ENCODE results near the gene PRH2. TPM values are rescaled to one million over a fixed set of nuclear protein-coding genes. Genes with fewer than 3 reads are reported as not detected.

Gene PRH2
- total RNA-seq, 2 donors from 2014 or later = not detected

- no peaks in the 10 kb centered on the region for H3K27me3 ChIP-seq (replicated peaks; ENCODE audit: insufficient read depth)
- H3K36me3 ChIP-seq = no peaks in the 10 kb centered on the region
- no peaks in the 10 kb centered on the region for H3K9me3 ChIP-seq
- DNase-seq (ENCODE audit: low spot score) (no peak), ATAC-seq (ENCODE audit: insufficient number of reproducible peaks, low FRiP score, low read depth) (no peak)
- H3K4me3 ChIP-seq = no peak overlapping the region
- TF ChIP-seq CTCF (IDR thresholded peaks at IDR 0.05) = no peak
- no peaks in the 10 kb centered on the region for H3K4me1 ChIP-seq (ENCODE audit: control insufficient read depth in 1 of 2, low read depth in 2 of 2)
- no peak overlapping the region for H3K27ac ChIP-seq
Observed at GRCh38 chr12:10910380-10910779, 18.7 kb upstream of the PRH2 start.

- DNase-seq (ENCODE audit: low spot score) = no peak
- no peaks in the 10 kb centered on the region for H3K4me1 ChIP-seq (ENCODE audit: control insufficient read depth in 1 of 2, low read depth in 2 of 2)
- H3K9me3 ChIP-seq = no peaks in the 10 kb centered on the region
- no peak overlapping the region for H3K4me3 ChIP-seq
- no peaks in the 10 kb centered on the region for H3K36me3 ChIP-seq
- TF ChIP-seq CTCF (IDR thresholded peaks at IDR 0.05) = no peak
- H3K27ac ChIP-seq = no peak overlapping the region
- ATAC-seq (ENCODE audit: insufficient number of reproducible peaks, low FRiP score, low read depth) = no peak
- no peaks in the 10 kb centered on the region for H3K27me3 ChIP-seq (replicated peaks; ENCODE audit: insufficient read depth)
Observed at GRCh38 chr12:10919809-10920208, 9.2 kb upstream of the PRH2 start.

- H3K36me3 ChIP-seq = no peaks in the 10 kb centered on the region
- H3K27ac ChIP-seq = no peak overlapping the region
- no peak for DNase-seq (ENCODE audit: low spot score)
- no peaks in the 10 kb centered on the region for H3K27me3 ChIP-seq (replicated peaks; ENCODE audit: insufficient read depth)
- no peaks in the 10 kb centered on the region for H3K4me1 ChIP-seq (ENCODE audit: control insufficient read depth in 1 of 2, low read depth in 2 of 2)
- no peaks in the 10 kb centered on the region for H3K9me3 ChIP-seq
- no peak for ATAC-seq (ENCODE audit: insufficient number of reproducible peaks, low FRiP score, low read depth)
- no peak overlapping the region for H3K4me3 ChIP-seq
- TF ChIP-seq CTCF (IDR thresholded peaks at IDR 0.05) = no peak
Observed at GRCh38 chr12:10926269-10926668, 2.8 kb upstream of the PRH2 start.

- no peaks in the 10 kb centered on the region for H3K27me3 ChIP-seq (replicated peaks; ENCODE audit: insufficient read depth)
- no peak overlapping the region for H3K4me3 ChIP-seq
- no peak for TF ChIP-seq CTCF (IDR thresholded peaks at IDR 0.05)
- H3K36me3 ChIP-seq = no peaks in the 10 kb centered on the region
- ATAC-seq (ENCODE audit: insufficient number of reproducible peaks, low FRiP score, low read depth) (no peak), DNase-seq (ENCODE audit: low spot score) (no peak)
- no peaks in the 10 kb centered on the region for H3K9me3 ChIP-seq
- H3K4me1 ChIP-seq (ENCODE audit: control insufficient read depth in 1 of 2, low read depth in 2 of 2) = no peaks in the 10 kb centered on the region
- H3K27ac ChIP-seq = no peak overlapping the region
Observed at GRCh38 chr12:10936506-10936905, 7.5 kb downstream of the PRH2 start.

GRCh38 chr12:10939163-10939562 is 10.1 kb downstream of the PRH2 start, which contains the start of gene TAS2R14:
TAS2R14 (minus strand) TSS chr12:10939263; CDS start chr12:10939207, 56 bp downstream.
- Histone ChIP-seq H3K9me3 (no peaks in the 10 kb centered on the region), H3K27ac (no peak within 1 kb of the TSS), H3K4me3 (no peak within 1 kb of the TSS), H3K4me1 (ENCODE audit: control insufficient read depth in 1 of 2, low read depth in 2 of 2) (no peaks in the 10 kb centered on the region), H3K36me3 (no peaks in the 10 kb centered on the region), H3K27me3 (replicated peaks; ENCODE audit: insufficient read depth) (no peaks in the 10 kb centered on the region)
- no peak for TF ChIP-seq CTCF (IDR thresholded peaks at IDR 0.05)
- no peak for ATAC-seq (ENCODE audit: insufficient number of reproducible peaks, low FRiP score, low read depth)
- DNase-seq (ENCODE audit: low spot score) = no peak
